ENCODE measurements around the gene CELA2A. TPM values are rescaled to one million over a fixed set of nuclear protein-coding genes. Genes with fewer than 3 reads are reported as not detected.
A peak's percentile ranks its signal among the peaks of the same experiment; 100 is the strongest.

The CELA2A gene
- total and polyA plus RNA-seq, 4 experiments from 2014 or later: not detected

- intact Hi-C loops (cut with micrococcal nuclease): no loop called here
- Mint-ChIP-seq H3K4me3 (no peak overlapping the region), H3K4me1 (no peaks in the 10 kb centered on the region), H3K36me3 (peaks cover 13 to 26% of the 10 kb centered on the region in 2 donors), H3K9me3 (no peaks in the 10 kb centered on the region), H3K27me3 (no peaks in the 10 kb centered on the region), H3K27ac (no peak overlapping the region)
- ChIA-PET CTCF (ENCODE audit: partially characterized antibody) (no interaction called here), POLR2A (ENCODE audit: partially characterized antibody) (no interaction called here)
- Histone ChIP-seq H3K36me3 (ENCODE audit: insufficient read depth, low read length) (no peaks in the 10 kb centered on the region), H3K9me3 (ENCODE audit: control insufficient read depth in 1 of 2, low read length in 2 of 2) (no peaks in the 10 kb centered on the region), H3K4me3 (ENCODE audit: low read length in 2 of 2) (no peak overlapping the region), H3K4me1 (ENCODE audit: insufficient read depth, low read length) (no peaks in the 10 kb centered on the region), H3K27me3 (ENCODE audit: insufficient read depth, low read length) (no peaks in the 10 kb centered on the region), H3K27ac (ENCODE audit: low read depth, low read length) (no peak overlapping the region)
- peak in 4 of 5 donors; percentile 12 to 32 (median 20) for DNase-seq
Measured at GRCh38 chr1:15501208-15502032, 44.9 kb downstream of the CELA2A start.

GRCh38 chr1:15504436-15504835 lies 47.9 kb downstream of the CELA2A start:
- Mint-ChIP-seq H3K9me3 (no peaks in the 10 kb centered on the region), H3K36me3 (peaks cover 12 to 14% of the 10 kb centered on the region in 2 donors), H3K4me1 (peaks cover 0 to 6% (median 2%) of the 10 kb centered on the region in 4 donors), H3K27ac (peak overlapping the region in 1 of 7 donors; percentile 36), H3K4me3 (no peak overlapping the region), H3K27me3 (no peaks in the 10 kb centered on the region)
- no peaks in the 10 kb centered on the region for H3K4me1 ChIP-seq (ENCODE audit: insufficient read depth, low read length)
- H3K9me3 ChIP-seq (ENCODE audit: control insufficient read depth in 1 of 2, low read length in 2 of 2): no peaks in the 10 kb centered on the region
- no peak overlapping the region for H3K4me3 ChIP-seq (ENCODE audit: low read length in 2 of 2)
- intact Hi-C loops (cut with micrococcal nuclease): no loop called here
- no peaks in the 10 kb centered on the region for H3K27me3 ChIP-seq (ENCODE audit: insufficient read depth, low read length)
- H3K36me3 ChIP-seq (ENCODE audit: insufficient read depth, low read length): no peaks in the 10 kb centered on the region
- DNase-seq: no peak
- no peak overlapping the region for H3K27ac ChIP-seq (ENCODE audit: low read depth, low read length)
- CTCF ChIA-PET (ENCODE audit: partially characterized antibody): interaction anchor here (1.0 kb wide), 1 partner anchor 10 kb away, joined by 3 read pairs; no protein-coding TSS in a partner anchor
- POLR2A ChIA-PET (ENCODE audit: partially characterized antibody): no interaction called here

- no peak overlapping the region for H3K27ac ChIP-seq (ENCODE audit: low read depth, low read length)
- Mint-ChIP-seq H3K27ac (no peak overlapping the region), H3K27me3 (no peaks in the 10 kb centered on the region), H3K4me1 (peaks cover 0 to 15% (median 6%) of the 10 kb centered on the region in 4 donors), H3K4me3 (no peak overlapping the region), H3K36me3 (peaks cover 11 to 15% of the 10 kb centered on the region in 2 donors), H3K9me3 (no peaks in the 10 kb centered on the region)
- ChIA-PET POLR2A (ENCODE audit: partially characterized antibody) (no interaction called here), CTCF (ENCODE audit: partially characterized antibody) (no interaction called here)
- no peaks in the 10 kb centered on the region for H3K27me3 ChIP-seq (ENCODE audit: insufficient read depth, low read length)
- DNase-seq: no peak
- H3K4me3 ChIP-seq (ENCODE audit: low read length in 2 of 2): no peak overlapping the region
- no peaks in the 10 kb centered on the region for H3K36me3 ChIP-seq (ENCODE audit: insufficient read depth, low read length)
- no peaks in the 10 kb centered on the region for H3K9me3 ChIP-seq (ENCODE audit: control insufficient read depth in 1 of 2, low read length in 2 of 2)
- intact Hi-C loops (cut with micrococcal nuclease): no loop called here
- H3K4me1 ChIP-seq (ENCODE audit: insufficient read depth, low read length): no peaks in the 10 kb centered on the region
Measured at GRCh38 chr1:15506831-15507230, 50.3 kb downstream of the CELA2A start.

GRCh38 chr1:15507278-15507677 lies 50.7 kb downstream of the CELA2A start:
- no peak overlapping the region for H3K27ac Mint-ChIP-seq
- no peak for DNase-seq
- H3K36me3 ChIP-seq (ENCODE audit: insufficient read depth, low read length): no peaks in the 10 kb centered on the region
- ChIA-PET CTCF (ENCODE audit: partially characterized antibody) (no interaction called here), POLR2A (ENCODE audit: partially characterized antibody) (no interaction called here)
- no peaks in the 10 kb centered on the region for H3K9me3 Mint-ChIP-seq
- no peak overlapping the region for H3K27ac ChIP-seq (ENCODE audit: low read depth, low read length)
- no peak overlapping the region for H3K4me3 Mint-ChIP-seq
- no peaks in the 10 kb centered on the region for H3K27me3 ChIP-seq (ENCODE audit: insufficient read depth, low read length)
- H3K4me1 ChIP-seq (ENCODE audit: insufficient read depth, low read length): no peaks in the 10 kb centered on the region
- peaks cover 12 to 17% of the 10 kb centered on the region in 2 donors for H3K36me3 Mint-ChIP-seq
- no peak overlapping the region for H3K4me3 ChIP-seq (ENCODE audit: low read length in 2 of 2)
- H3K4me1 Mint-ChIP-seq: peaks cover 0 to 15% (median 6%) of the 10 kb centered on the region in 4 donors
- intact Hi-C loops (cut with micrococcal nuclease): no loop called here
- no peaks in the 10 kb centered on the region for H3K9me3 ChIP-seq (ENCODE audit: control insufficient read depth in 1 of 2, low read length in 2 of 2)
- H3K27me3 Mint-ChIP-seq: no peaks in the 10 kb centered on the region

GRCh38 chr1:15508700-15509487 lies 52.4 kb downstream of the CELA2A start:
- no peaks in the 10 kb centered on the region for H3K9me3 ChIP-seq (ENCODE audit: control insufficient read depth in 1 of 2, low read length in 2 of 2)
- Mint-ChIP-seq H3K36me3 (peaks cover 14 to 15% of the 10 kb centered on the region in 2 donors), H3K4me1 (peaks cover 4 to 17% (median 7%) of the 10 kb centered on the region in 4 donors), H3K27me3 (no peaks in the 10 kb centered on the region), H3K9me3 (no peaks in the 10 kb centered on the region), H3K4me3 (no peak overlapping the region), H3K27ac (peak overlapping the region in 2 of 7 donors; percentile 32 to 71)
- ChIA-PET POLR2A (ENCODE audit: partially characterized antibody) (no interaction called here), CTCF (ENCODE audit: partially characterized antibody) (no interaction called here)
- H3K36me3 ChIP-seq (ENCODE audit: insufficient read depth, low read length): no peaks in the 10 kb centered on the region
- no peak overlapping the region for H3K27ac ChIP-seq (ENCODE audit: low read depth, low read length)
- H3K4me3 ChIP-seq (ENCODE audit: low read length in 2 of 2): no peak overlapping the region
- no peak for DNase-seq
- no peaks in the 10 kb centered on the region for H3K4me1 ChIP-seq (ENCODE audit: insufficient read depth, low read length)
- intact Hi-C loops (cut with micrococcal nuclease): no loop called here
- no peaks in the 10 kb centered on the region for H3K27me3 ChIP-seq (ENCODE audit: insufficient read depth, low read length)

GRCh38 chr1:15509586-15509985 lies 53.1 kb downstream of the CELA2A start:
- POLR2A ChIA-PET (ENCODE audit: partially characterized antibody): no interaction called here
- Histone ChIP-seq H3K4me3 (ENCODE audit: low read length in 2 of 2) (no peak overlapping the region), H3K9me3 (ENCODE audit: control insufficient read depth in 1 of 2, low read length in 2 of 2) (no peaks in the 10 kb centered on the region), H3K27me3 (ENCODE audit: insufficient read depth, low read length) (no peaks in the 10 kb centered on the region), H3K27ac (ENCODE audit: low read depth, low read length) (no peak overlapping the region), H3K4me1 (ENCODE audit: insufficient read depth, low read length) (no peaks in the 10 kb centered on the region), H3K36me3 (ENCODE audit: insufficient read depth, low read length) (no peaks in the 10 kb centered on the region)
- intact Hi-C loops (cut with micrococcal nuclease): no loop called here
- no peaks in the 10 kb centered on the region for H3K9me3 Mint-ChIP-seq
- H3K36me3 Mint-ChIP-seq: peaks cover 14% of the 10 kb centered on the region in 2 donors
- H3K4me1 Mint-ChIP-seq: peaks cover 7 to 23% (median 12%) of the 10 kb centered on the region in 4 donors
- H3K27me3 Mint-ChIP-seq: no peaks in the 10 kb centered on the region
- CTCF ChIA-PET (ENCODE audit: partially characterized antibody): no interaction called here
- H3K4me3 Mint-ChIP-seq: no peak overlapping the region
- H3K27ac Mint-ChIP-seq: no peak overlapping the region
- DNase-seq: no peak

- H3K27ac ChIP-seq (ENCODE audit: low read depth, low read length): no peak overlapping the region
- DNase-seq: no peak
- H3K9me3 ChIP-seq (ENCODE audit: control insufficient read depth in 1 of 2, low read length in 2 of 2): no peaks in the 10 kb centered on the region
- ChIA-PET POLR2A (ENCODE audit: partially characterized antibody) (no interaction called here), CTCF (ENCODE audit: partially characterized antibody) (no interaction called here)
- Mint-ChIP-seq H3K9me3 (no peaks in the 10 kb centered on the region), H3K27me3 (no peaks in the 10 kb centered on the region), H3K4me1 (peaks cover 10 to 34% (median 20%) of the 10 kb centered on the region in 4 donors), H3K4me3 (no peak overlapping the region), H3K27ac (peak overlapping the region in 3 of 7 donors; percentile 55 to 82 (median 66)), H3K36me3 (peaks cover 14 to 19% of the 10 kb centered on the region in 2 donors)
- no peak overlapping the region for H3K4me3 ChIP-seq (ENCODE audit: low read length in 2 of 2)
- H3K36me3 ChIP-seq (ENCODE audit: insufficient read depth, low read length): no peaks in the 10 kb centered on the region
- intact Hi-C loops (cut with micrococcal nuclease): no loop called here
- no peaks in the 10 kb centered on the region for H3K27me3 ChIP-seq (ENCODE audit: insufficient read depth, low read length)
- H3K4me1 ChIP-seq (ENCODE audit: insufficient read depth, low read length): peaks cover 9% of the 10 kb centered on the region
Measured at GRCh38 chr1:15510611-15511405, 54.3 kb downstream of the CELA2A start.
